HG03558 (cell line): ENCODE measurements around the gene FREM3.

Experiments used
- ATAC-seq: cut with Tn5 transposase; IDR thresholded peaks from one replicate; pipeline ENCODE4 v1.9.1; 2021; ENCODE audit warnings: moderate number of reproducible peaks; ENCODE audit not compliant: unreplicated experiment; ENCODE audit errors: extremely low read depth

The FREM3 gene

DNA sequence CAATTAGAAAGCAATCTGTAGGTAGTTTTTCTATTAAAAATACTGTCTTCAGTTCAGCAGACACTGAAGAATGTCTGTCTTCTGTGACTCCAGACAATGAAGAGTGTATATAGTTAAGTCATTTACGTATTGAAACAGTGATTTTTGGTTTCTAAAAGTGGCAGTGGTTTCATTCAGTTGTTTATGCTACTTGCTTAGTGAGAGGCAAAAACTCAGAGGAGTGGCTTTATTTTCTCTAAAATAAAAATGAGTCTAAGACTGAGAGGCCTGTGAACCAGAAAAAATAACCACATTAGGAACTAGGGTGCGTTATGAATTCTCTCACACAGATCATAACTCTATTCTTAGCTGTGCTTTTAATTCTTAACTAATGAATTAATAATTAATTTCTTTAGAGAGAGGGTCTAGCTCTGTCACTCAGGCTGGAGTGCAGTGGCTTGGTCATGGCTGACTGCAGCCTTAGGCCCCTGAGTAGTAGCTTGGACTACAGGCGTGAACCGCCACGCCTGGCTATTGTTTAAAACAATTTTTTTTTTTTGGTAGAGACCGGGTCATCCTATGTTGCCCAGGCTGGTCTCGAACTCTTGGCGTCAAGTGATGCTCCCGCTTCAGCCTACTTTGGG is 31.4 kb downstream of the FREM3 start:
- peak; percentile 97 for ATAC-seq

DNA sequence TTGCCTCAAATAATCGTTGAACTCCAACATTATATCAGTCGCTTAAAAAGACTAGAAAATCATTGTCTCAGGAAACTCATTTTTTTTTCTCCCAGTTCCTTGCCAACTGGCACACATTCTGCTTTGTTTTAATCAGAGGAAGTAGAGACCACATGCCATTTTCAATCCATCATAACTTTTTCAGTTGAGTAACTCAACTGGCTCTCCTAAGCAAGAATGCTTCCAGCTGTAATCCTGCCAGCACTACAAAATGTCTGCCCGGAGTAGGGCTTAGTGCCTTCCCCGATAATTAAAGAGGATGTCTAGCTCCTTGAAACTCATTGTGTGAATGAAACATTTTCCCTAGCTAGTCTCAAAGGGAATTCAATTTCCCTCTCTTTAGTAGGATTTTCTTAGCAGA is 33.0 kb downstream of the FREM3 start:
- ATAC-seq, result no peak

DNA sequence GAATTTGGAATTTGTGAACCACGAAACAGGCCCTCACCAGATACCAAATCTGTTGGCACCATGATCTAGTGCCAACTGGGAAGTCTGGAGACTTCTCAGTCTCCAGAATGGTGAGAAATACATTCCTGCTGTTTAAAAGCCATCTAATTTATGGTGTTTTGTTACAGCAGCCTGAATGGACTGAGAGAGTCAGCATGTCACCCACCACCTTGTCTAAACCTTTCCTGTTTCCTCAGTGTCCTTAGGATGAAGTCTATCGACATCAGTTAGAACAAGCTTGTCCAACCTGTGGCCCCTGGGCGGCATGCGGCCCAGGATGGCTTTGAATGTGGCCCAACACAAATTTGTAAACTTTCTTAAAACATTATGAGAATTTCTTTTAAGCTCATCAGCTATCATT is 42.1 kb downstream of the FREM3 start:
- no peak for ATAC-seq

DNA sequence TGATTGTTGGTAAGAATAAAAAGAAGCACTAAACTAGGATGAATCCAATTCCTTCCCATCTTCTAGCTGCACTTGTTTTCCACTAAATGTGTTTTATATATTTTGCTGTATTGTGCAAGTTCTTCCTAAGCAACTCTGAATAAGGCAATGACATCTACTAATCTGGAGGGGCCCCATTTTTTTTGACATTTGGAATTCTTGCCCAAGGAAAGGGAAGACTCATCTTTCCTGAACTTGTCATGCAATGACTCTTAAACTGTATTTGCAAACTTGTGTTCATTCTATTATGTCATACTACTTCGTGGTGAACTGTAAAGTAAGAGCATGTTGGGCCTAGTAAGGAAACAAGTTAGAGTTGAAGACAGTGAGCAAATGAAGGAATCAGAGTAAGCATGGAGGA is 45.9 kb downstream of the FREM3 start:
- no peak for ATAC-seq

DNA sequence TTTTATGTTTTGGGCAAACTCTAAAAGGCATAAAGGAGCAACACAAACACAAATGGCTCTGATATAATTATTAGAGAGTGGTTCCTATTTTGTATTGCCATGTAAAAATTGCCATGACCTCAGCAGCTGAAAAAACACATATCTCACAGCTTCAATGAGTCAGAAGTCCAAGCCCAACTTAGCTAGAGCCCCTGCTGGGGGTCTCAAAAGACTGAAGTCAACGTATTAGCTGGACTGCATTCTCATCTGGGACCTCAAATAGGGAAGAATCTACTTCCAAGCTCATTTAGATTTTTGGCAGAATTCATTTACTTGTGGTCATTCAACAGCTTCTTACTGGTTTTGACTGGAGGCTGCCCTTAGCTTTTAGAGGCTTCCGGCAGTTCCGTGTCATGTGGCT is 47.4 kb downstream of the FREM3 start:
- ATAC-seq, result no peak

DNA sequence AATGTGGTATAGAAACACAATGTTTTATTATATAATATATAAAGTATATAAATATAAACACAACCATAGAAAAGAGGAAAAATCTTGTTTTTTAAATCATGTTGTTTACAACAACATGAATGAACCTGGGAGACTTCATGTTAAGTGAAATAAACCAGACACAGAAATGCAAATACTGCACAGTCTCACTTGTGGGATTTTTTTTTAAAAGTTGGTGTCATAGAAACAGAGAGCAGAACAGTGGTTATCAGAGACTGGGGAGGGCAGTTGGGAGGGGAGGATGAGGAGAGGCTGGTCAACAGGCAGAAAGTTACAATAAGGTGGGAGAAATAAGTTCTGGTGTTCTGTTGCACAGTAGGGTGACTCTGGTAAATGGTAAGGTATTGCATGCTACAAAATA is 57.1 kb downstream of the FREM3 start:
- ATAC-seq, result no peak

DNA sequence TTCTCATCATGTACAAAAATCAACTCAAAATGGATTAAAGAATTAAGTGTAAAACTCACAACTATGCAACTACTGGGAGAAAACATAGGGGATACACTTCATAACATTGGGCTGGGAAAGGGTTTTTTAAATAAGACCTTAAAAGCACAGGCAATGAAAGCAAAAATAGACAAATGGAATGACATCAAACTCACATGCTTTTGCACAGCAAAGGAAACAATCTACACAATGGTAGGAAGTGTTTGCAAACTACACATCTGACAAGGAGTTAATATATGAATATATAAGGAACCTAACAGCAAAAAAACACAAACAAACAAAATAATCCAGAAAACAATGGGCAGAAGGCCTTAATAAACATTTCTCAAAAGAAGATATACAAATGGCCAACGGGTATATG is 57.9 kb downstream of the FREM3 start:
- no peak for ATAC-seq

DNA sequence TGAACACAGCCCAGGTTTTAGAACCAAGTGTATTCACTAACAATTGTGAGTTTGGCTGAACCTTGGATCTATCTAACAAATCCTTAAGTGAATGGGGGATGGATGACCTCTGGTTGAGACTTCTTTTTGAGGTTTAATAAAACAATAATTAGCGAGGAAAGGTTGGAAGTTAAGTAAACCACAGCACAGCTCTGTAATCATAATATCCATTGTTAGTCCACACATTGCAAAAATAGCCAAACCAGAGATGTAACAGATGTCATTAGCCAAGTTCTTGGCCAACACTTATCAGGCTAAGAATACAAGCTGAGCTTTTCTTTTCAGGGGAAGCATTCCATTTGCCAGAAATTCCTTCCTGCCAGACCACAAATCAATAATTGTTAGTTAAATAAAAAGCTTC is 59.1 kb downstream of the FREM3 start:
- no peak for ATAC-seq

DNA sequence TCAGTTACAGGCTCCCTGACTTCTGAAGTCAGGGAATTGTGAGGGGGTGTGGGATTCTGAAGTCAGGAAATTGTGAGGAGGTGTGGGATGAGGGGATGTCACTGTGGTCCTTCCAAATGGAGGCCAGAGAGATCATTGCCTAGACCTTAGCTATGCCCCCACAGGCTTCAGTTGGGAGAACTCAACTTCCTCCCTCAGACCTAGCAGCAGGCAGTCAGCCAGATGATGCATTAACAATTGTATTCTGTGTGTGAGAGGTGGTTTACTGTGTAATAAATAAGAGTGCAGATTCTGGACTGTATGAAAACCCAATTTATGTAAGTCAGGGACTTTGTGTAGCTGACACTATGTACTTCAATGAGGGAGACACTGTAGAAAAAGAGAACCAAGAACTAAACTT is 65.7 kb downstream of the FREM3 start:
- no peak for ATAC-seq

DNA sequence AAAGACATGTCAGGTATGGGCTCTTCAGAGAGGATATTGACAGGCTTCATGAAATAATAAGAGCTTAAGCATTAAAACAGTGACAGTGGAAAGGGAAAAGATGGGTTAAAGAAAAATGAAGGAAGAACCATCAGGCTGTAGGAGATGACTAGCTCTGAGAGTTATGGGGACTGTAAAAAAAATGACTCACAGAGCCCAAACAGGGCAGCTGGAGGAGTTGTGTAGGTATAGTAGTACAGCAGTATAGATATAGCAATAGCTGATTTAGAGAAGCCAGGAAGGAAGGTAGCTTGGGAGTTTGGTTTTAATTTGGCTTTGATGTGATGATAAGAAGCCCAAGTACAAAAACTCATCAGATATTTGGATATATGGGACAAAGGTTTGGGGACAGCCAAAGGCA is 66.6 kb downstream of the FREM3 start:
- no peak for ATAC-seq

DNA sequence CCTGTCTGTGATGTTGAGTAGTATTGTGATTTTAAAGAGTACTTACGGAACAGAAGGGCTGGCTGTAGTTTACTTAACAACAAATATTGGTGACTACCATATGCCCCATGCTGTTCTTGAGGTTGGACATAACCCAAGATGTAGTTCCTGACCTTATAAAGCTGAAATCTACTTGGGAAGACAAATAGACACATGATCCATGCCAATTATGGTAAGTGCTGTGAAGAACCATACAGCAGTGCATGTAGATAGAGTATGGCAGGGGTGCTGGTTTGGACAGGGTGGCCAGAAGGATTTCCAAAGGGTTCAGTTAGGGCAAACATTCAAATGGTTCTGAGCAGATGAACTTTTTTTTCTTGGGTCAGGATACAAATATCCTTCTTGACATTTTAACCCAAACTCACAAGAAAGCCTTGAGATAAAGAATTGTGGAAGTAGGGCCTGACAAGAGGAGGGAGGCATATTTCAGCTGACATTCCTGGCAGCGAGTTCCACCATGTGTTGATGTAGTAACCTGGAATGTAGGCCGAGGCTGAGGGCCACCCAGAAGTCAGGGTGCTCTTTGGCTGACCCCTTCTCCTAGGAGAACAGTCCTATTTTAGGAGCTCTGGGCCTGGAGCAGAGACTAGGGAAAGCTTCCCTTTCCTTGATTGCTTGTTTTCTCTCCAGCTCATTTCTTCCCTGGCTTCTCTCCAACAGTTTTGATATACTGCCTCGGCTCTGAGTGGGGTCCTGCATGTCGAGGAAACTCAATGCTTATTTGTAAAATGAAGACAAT is 74.2 kb downstream of the FREM3 start:
- ATAC-seq, result no peak

DNA sequence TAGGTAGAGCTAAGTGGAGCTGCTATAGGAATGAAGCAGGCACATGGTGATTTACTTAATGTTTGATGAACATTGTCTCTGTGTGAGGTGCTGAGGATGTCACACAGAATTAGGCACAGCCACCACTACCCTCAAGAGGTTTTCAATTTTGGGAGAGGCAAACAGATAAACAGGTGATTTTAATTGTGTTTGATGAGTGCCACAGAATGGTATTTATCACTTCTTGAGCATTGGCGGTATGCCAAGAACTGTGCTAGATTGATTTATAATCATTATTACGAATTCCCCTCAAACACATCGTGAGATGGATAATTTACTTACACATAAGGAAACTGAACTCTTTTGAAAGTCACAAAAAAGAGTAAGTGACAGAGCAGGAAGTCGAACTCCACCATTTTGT is 74.8 kb downstream of the FREM3 start:
- no peak for ATAC-seq

DNA sequence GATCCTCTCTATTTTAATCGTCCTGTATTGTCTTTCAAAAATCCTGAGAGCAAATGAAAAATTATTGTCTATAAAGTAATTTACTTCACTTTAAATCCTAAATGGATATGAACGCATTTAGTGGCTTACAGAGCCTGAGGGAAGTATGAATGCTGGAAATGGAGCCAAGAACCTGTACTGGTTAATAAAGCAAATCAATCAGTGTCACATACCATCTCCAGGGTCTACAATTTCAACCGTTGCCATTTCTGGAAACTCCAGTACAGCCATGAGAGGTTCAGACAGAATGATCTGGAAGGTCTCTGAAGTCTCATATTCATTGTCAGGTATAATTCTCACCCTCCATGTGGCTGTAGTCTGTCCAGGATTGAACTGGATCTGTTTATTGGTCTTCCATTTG is 76.6 kb downstream of the FREM3 start:
- no peak for ATAC-seq

DNA sequence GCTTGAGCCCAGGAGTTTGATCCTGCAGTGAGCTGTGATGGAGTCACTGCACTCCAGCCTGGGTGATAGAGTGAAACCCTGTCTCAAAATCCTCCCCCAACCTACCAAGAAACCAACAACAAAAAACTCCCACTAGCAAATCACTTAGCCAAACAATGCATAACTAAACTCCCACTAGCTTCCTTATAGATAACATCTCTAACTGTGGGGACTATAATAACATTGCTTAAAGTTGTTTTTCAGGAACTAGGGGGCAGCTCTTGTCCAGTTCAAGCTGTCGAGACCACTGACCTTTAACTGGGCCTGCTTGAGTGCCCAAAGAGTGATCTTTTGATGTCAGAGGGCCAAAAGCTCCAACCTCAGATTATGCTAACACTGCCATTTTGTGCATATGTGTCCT is 81.7 kb downstream of the FREM3 start:
- ATAC-seq, result no peak

DNA sequence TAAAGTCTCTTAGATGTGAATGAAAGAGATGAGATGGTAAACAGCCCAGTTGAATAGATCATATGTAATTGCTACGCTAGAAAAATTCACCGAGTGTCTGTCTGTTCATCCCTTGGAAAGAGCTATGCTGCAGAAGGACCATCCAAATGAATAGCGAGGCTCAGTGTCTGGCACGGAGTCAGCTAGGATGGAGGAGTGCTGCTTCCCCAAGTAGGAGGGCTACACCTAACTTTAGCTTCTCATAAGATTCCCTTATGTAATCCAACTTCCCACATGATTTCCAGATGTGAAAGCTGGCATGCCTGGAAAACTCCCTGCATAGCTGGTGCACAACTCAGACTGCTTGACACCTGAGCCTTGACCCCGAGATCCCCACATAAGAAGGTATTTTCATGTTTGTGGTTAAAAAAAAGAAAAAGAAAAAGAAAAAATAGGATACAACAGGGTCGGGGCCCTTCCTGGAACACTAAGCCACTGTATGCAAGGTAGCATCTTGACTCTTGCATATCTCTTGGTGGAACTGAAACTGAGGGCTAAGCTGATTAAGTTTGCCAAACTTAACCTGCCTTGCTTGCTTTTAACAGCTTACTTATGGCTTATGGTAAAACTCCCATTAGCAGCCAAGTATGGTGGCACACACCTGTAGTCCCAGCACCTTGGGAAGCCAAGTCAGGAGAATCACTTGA is 82.3 kb downstream of the FREM3 start:
- ATAC-seq, result peak; percentile 42

DNA sequence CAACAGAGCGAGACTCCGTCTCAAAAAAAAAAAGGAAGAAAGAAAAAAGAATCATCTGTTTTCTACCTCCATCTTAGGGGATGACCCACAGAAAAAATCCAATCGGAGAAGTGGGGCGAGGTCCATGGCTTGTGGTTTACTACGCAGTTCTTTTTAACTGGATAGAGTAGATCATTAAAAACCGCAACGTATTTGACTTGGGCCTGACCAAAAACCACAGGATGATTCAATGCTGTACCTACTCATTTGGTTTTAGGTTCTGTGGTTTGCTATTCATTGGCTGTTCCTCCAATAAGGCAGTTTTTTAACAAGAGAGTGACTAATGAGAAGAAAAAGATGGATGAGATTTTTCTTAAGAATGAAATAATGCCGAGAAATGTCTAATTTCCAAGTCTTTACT is 83.7 kb downstream of the FREM3 start:
- ATAC-seq, result peak; percentile 87

DNA sequence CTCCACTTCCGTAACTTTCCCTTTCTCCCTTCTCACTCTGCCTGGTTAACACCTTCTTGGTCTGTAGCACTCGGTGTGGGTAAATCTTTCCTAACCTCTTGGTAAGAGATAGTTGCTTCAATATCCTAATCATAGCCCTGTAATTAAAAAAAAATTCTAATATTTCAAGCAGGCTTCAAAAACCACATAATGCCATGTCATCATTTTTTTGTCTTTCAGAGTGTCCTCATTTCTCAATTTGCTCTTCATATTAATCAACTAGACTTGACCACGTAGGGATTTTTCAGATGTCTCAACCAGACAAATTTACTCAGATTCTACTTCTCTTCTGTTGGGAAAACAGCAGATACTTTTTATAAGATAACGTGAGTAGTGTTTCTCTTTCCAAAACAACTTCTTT is 91.0 kb downstream of the FREM3 start:
- ATAC-seq, result no peak

DNA sequence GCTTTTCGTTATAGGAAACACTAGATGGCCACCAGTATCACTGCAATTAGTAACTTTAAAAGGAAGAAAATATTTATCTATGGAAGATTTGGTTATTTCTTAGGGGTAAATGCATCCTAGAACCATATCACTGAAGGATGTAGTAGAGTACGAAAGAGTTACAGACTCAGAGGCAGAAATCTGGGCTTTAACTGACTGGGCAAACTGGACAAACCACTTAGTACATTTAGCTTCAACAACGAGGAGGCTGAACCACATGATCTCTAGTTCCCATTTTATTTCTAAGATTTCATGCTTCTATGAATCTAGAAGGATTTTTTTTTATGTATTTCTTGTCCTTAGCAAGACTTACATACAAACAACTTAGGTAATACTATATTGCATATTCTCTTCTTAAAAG is 94.0 kb downstream of the FREM3 start:
- no peak for ATAC-seq

DNA sequence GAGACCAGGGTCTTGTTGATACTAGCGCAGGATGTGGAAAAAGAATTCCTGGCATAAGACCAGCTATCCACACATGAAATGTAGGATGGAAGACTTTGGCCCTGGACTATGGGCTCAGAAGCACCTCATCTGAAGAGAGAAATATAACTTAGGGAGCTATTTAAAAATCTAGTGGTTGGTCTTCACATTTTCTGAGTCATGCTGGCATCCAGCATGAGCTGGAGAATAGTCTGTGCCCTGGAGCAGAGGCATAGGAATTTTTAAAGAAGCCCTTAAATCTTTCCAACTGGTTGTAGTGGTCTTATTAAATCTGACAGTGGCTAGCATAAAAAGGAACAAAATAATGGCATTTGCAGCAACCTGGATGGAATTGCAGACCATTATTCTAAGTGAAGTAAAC is 100.6 kb downstream of the FREM3 start:
- ATAC-seq, result no peak

DNA sequence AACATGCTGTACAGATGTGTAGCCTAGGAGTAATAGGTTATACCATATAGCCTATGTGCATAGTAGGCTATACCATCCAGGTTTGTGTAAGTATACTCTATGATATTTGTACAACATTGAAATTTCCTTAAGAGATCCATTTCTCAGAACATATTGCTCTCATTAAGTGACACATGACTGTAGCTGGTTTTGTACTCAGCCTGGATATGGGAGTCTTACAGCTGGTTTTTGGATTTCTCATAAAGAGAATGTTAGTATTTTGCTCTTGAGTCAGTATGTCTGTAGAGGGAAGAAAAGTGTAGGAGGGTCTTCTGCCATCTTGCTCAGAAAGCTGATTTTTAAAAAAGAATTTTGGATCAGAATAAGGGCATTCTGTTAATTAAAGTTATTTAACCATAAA is 101.7 kb downstream of the FREM3 start:
- ATAC-seq, result no peak

DNA sequence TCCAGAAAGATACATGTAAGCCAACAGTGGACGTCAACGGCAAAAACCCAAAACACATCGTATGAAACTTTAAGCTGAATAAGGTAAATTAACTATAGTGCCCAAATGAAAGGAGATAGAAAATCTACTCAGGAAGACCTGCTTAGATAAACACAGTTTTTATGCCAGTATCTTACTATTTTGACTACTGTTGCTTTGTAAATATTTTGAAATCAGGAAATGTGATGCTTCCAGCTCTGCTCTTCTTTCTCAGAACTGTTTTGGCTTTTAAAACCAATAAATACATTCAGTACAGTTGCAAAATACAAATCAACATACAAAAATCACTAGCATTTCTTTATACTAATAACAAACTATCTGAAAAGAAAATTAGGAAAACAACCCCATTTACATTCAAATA is 103.2 kb downstream of the FREM3 start:
- ATAC-seq, result no peak

DNA sequence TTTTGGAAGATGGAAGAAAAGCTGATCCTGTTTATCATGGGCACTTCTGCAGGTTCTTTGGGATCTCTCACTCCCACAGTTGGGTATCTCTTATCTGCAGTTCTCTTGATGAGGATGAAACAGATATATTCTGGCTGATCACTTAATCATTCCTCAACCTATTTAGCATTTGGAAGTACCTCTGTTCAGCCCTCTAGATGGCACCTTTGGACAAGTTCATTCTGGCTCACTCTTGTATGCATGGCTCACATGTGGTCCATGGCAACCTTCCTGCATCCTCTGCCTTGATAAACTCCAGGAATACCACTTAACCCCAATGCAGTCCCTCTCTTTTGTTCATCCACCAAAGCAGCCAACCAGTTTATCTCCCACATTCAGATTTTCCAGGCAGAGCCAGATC is 112.8 kb downstream of the FREM3 start:
- no peak for ATAC-seq
